ENCODE results near the gene MORC2. TPM values are rescaled to one million over a fixed set of nuclear protein-coding genes. Genes with fewer than 3 reads are reported as not detected.

MORC2 gene
- total RNA-seq, 1 experiment from 2014 or later: 60.3 TPM

- no TSS peak for BruUV-seq (replicated peaks)
- intact Hi-C loops (cut with micrococcal nuclease; ENCODE audit: unreplicated experiment): no loop called here
Observed at GRCh38 chr22:30903876-30904460, 64.6 kb downstream of the MORC2 start.

GRCh38 chr22:30902496-30903357, 65.8 kb downstream of the MORC2 start:
- intact Hi-C loops (cut with micrococcal nuclease; ENCODE audit: unreplicated experiment): no loop called here
- Histone ChIP-seq H3K4me3 (ENCODE audit: low read depth, low read length, poor library complexity, severe bottlenecking) (no peak overlapping the region), H3K27ac (ENCODE audit: low read depth, low read length, poor library complexity, severe bottlenecking) (no peak overlapping the region), H3K27me3 (replicated peaks; ENCODE audit: insufficient read depth, low read depth, low read length, poor library complexity) (no peaks in the 10 kb centered on the region), H3K36me3 (ENCODE audit: insufficient read depth, low read length, poor library complexity, severe bottlenecking) (no peaks in the 10 kb centered on the region), H3K9me3 (ENCODE audit: low read depth, low read length, poor library complexity, severe bottlenecking) (no peaks in the 10 kb centered on the region), H3K4me1 (ENCODE audit: insufficient read depth, low read length, poor library complexity, severe bottlenecking) (no peaks in the 10 kb centered on the region)
- TF ChIP-seq CTCF (conservative IDR thresholded peaks at IDR 0.05; ENCODE audit: low read depth, low read length) (no peak), EZH2 (IDR thresholded peaks at IDR 0.05; ENCODE audit: borderline replicate concordance, low read depth, low read length, poor library complexity, severe bottlenecking) (no peak)
- DNase-seq (ENCODE audit: low spot score): no peak
- ChIA-PET CTCF (no interaction called here), POLR2A (ENCODE audit: low non-redundant PET) (no interaction called here)
- no TSS peak for BruUV-seq (replicated peaks)

More at GRCh38 chr22:30903876-30904460, 64.6 kb downstream of the MORC2 start:
- DNase-seq (ENCODE audit: low spot score): no peak
- POLR2A ChIA-PET (ENCODE audit: low non-redundant PET): no interaction called here
- Histone ChIP-seq H3K27ac (ENCODE audit: low read depth, low read length, poor library complexity, severe bottlenecking) (no peak overlapping the region), H3K4me1 (ENCODE audit: insufficient read depth, low read length, poor library complexity, severe bottlenecking) (no peaks in the 10 kb centered on the region), H3K4me3 (ENCODE audit: low read depth, low read length, poor library complexity, severe bottlenecking) (no peak overlapping the region), H3K27me3 (replicated peaks; ENCODE audit: insufficient read depth, low read depth, low read length, poor library complexity) (no peaks in the 10 kb centered on the region), H3K36me3 (ENCODE audit: insufficient read depth, low read length, poor library complexity, severe bottlenecking) (no peaks in the 10 kb centered on the region), H3K9me3 (ENCODE audit: low read depth, low read length, poor library complexity, severe bottlenecking) (no peaks in the 10 kb centered on the region)
- CTCF ChIA-PET: interaction anchor here (0.6 kb wide), 1 partner anchor 19 kb away, joined by 4 read pairs; no protein-coding TSS in a partner anchor
- TF ChIP-seq CTCF (conservative IDR thresholded peaks at IDR 0.05; ENCODE audit: low read depth, low read length) (no peak), EZH2 (IDR thresholded peaks at IDR 0.05; ENCODE audit: borderline replicate concordance, low read depth, low read length, poor library complexity, severe bottlenecking) (no peak)

GRCh38 chr22:30894371-30894740, 74.2 kb downstream of the MORC2 start:
- Histone ChIP-seq H3K4me1 (ENCODE audit: insufficient read depth, low read length, poor library complexity, severe bottlenecking) (no peaks in the 10 kb centered on the region), H3K27ac (ENCODE audit: low read depth, low read length, poor library complexity, severe bottlenecking) (no peak overlapping the region), H3K4me3 (ENCODE audit: low read depth, low read length, poor library complexity, severe bottlenecking) (no peak overlapping the region), H3K36me3 (ENCODE audit: insufficient read depth, low read length, poor library complexity, severe bottlenecking) (no peaks in the 10 kb centered on the region), H3K9me3 (ENCODE audit: low read depth, low read length, poor library complexity, severe bottlenecking) (no peaks in the 10 kb centered on the region), H3K27me3 (replicated peaks; ENCODE audit: insufficient read depth, low read depth, low read length, poor library complexity) (no peaks in the 10 kb centered on the region)
- ChIA-PET CTCF (no interaction called here), POLR2A (ENCODE audit: low non-redundant PET) (no interaction called here)
- TF ChIP-seq EZH2 (IDR thresholded peaks at IDR 0.05; ENCODE audit: borderline replicate concordance, low read depth, low read length, poor library complexity, severe bottlenecking) (no peak), CTCF (conservative IDR thresholded peaks at IDR 0.05; ENCODE audit: low read depth, low read length) (no peak)
- no TSS peak for BruUV-seq (replicated peaks)
- no peak for DNase-seq (ENCODE audit: low spot score)
- intact Hi-C loops (cut with micrococcal nuclease; ENCODE audit: unreplicated experiment): no loop called here

All from A673 (cell line).